HCT116 (cell line): ENCODE results near the gene CLIC5. TPM values are rescaled to one million over a fixed set of nuclear protein-coding genes. Genes with fewer than 3 reads are reported as not detected.

Experiments used
- ATAC-seq: fragments of 200-7000 bp; cut with Tn5 transposase; 2 replicates; pipeline ENCODE4 v1.9.1; 2020; ENCODE audit warnings: mild to moderate bottlenecking, moderate library complexity
- BruUV-seq: library from RNA; stranded (reverse); fragments of 400-500 nt; replicated peaks from 2 replicates; lab custom pipeline; 2021; lab: Mats Ljungman, UMichigan
- CTCF ChIA-PET: fragments of 300-600 bp; sonication (Branson Sonifier 250); formaldehyde crosslinking; loops from one replicate; lab custom pipeline; 2021; ENCODE audit warnings: antibody characterized with exemption; lab: Charles Lee
- POLR2A ChIA-PET: fragments of 300-600, 350-600 bp; sonication (Branson Sonifier 250); formaldehyde crosslinking; loops from one replicate; lab custom pipeline; 2021; ENCODE audit warnings: antibody characterized with exemption; lab: Charles Lee
- RAD21 ChIA-PET, 2 experiments: fragments of 300-600 bp; sonication (Branson Sonifier 250); formaldehyde crosslinking; loops; one replicate each; lab custom pipeline; 2023; ENCODE audit warnings: low total read pairs in 2 of 2; ENCODE audit not compliant: uncharacterized antibody in 2 of 2, unreplicated experiment in 2 of 2, low non-redundant PET in 1 of 2; lab: Charles Lee
- DNase-seq: peaks from one replicate; pipeline ENCODE4 v3.0.0-alpha.2; 2010; ENCODE audit warnings: low read depth, low spot score
- H2AFZ ChIP-seq: fragments of 200-600 bp; shearing (Covaris generic), sonication (generic); 2 replicates; pipeline ENCODE4 v1.6.1; 2017; ENCODE audit warnings: low read depth, mixed run types, mixed read lengths, antibody characterized with exemption, low read length; ENCODE audit not compliant: poor library complexity, severe bottlenecking
- H3K27ac ChIP-seq: 2 replicates; pipeline ENCODE4 v1.5.1; 2012; ENCODE audit warnings: low read depth, low read length
- H3K27me3 ChIP-seq: fragments of 200-600 bp; sonication (generic); 2 replicates; pipeline ENCODE4 v1.6.1; 2016; ENCODE audit warnings: mixed run types, low read length, mixed read lengths; ENCODE audit not compliant: insufficient read depth
- H3K36me3 ChIP-seq, 2 experiments: fragments of 200-500 bp in 1 of 2; fragments of 200-600 bp in 1 of 2; sonication (Bioruptor generic) in 1 of 2; sonication (generic) in 1 of 2; 2 replicates each; pipeline versions ENCODE4 v1.5.1 to v1.6.1; 2014 to 2016; ENCODE audit warnings: low read length in 2 of 2, inconsistent platforms in 1 of 2, mixed read lengths in 1 of 2, mixed run types in 1 of 2; ENCODE audit not compliant: insufficient read depth in 2 of 2, control insufficient read depth in 1 of 2
- H3K4me1 ChIP-seq, 2 experiments: fragments of 200-600 bp in 1 of 2; sonication (generic) in 1 of 2; 2 replicates each; pipeline versions ENCODE4 v1.5.1 to v1.6.1; 2012 to 2017; ENCODE audit warnings: low read length in 2 of 2, inconsistent platforms in 1 of 2, mild to moderate bottlenecking in 1 of 2, mixed read lengths in 1 of 2, mixed run types in 1 of 2, moderate library complexity in 1 of 2; ENCODE audit not compliant: insufficient read depth in 2 of 2, control insufficient read depth in 1 of 2
- H3K4me2 ChIP-seq: fragments of 200-600 bp; sonication (generic); 2 replicates; pipeline ENCODE4 v1.6.1; 2017; ENCODE audit warnings: mixed run types, low read length, mixed read lengths
- H3K4me3 ChIP-seq, 2 experiments: fragments of 200-600 bp in 1 of 2; sonication (generic) in 1 of 2; replicated peaks in 1 of 2; 2 replicates each; pipeline ENCODE4 v1.5.1; 2011 to 2016; ENCODE audit warnings: low read length in 2 of 2, control low read depth in 1 of 2, low read depth in 1 of 2, mild to moderate bottlenecking in 1 of 2, mixed read lengths in 1 of 2, mixed run types in 1 of 2
- H3K79me2 ChIP-seq: fragments of 200-600 bp; sonication (generic); 2 replicates; pipeline ENCODE4 v1.6.1; 2017; ENCODE audit warnings: mild to moderate bottlenecking, mixed run types, low read length, moderate library complexity, mixed read lengths; ENCODE audit not compliant: insufficient read depth
- H3K9ac ChIP-seq: fragments of 200-600 bp; sonication (generic); 2 replicates; pipeline ENCODE4 v1.6.1; 2016; ENCODE audit warnings: low read length, mixed read lengths
- H3K9me2 ChIP-seq: fragments of 200-600 bp; sonication (generic), shearing (Covaris generic); 2 replicates; pipeline ENCODE4 v1.6.1; 2017; ENCODE audit warnings: mixed run types, mild to moderate bottlenecking, moderate library complexity; ENCODE audit not compliant: insufficient read depth
- H3K9me3 ChIP-seq, 2 experiments: fragments of 200-500 bp in 1 of 2; fragments of 200-600 bp in 1 of 2; sonication (Bioruptor generic) in 1 of 2; sonication (generic) in 1 of 2; 2 replicates each; pipeline ENCODE4 v1.6.1; 2014 to 2017; ENCODE audit warnings: low read length in 2 of 2, mixed read lengths in 2 of 2, inconsistent platforms in 1 of 2, low read depth in 1 of 2, mild to moderate bottlenecking in 1 of 2, mixed run types in 1 of 2, moderate library complexity in 1 of 2; ENCODE audit not compliant: control insufficient read depth in 1 of 2, insufficient read depth in 1 of 2
- H4K20me1 ChIP-seq: fragments of 200-600 bp; sonication (generic), shearing (Covaris generic); 2 replicates; pipeline ENCODE4 v1.6.1; 2017; ENCODE audit warnings: mixed run types, mild to moderate bottlenecking, moderate library complexity; ENCODE audit not compliant: insufficient read depth
- CEBPB ChIP-seq: IDR thresholded peaks from 2 replicates; pipeline ENCODE4 v1.6.1; 2012; ENCODE audit warnings: low read depth
- EGR1 ChIP-seq: IDR thresholded peaks from 2 replicates; pipeline ENCODE4 v1.6.1; 2012; ENCODE audit warnings: low read depth
- FOSL1 ChIP-seq: IDR thresholded peaks from 2 replicates; pipeline ENCODE4 v1.6.1; 2012; ENCODE audit warnings: low read depth
- JUND ChIP-seq: IDR thresholded peaks from 2 replicates; pipeline ENCODE4 v1.6.1; 2012
- SP1 ChIP-seq: IDR thresholded peaks from 2 replicates; pipeline ENCODE4 v1.6.1; 2012; ENCODE audit warnings: low read depth
- ZFX ChIP-seq: fragments of 450-650 bp; IDR thresholded peaks from 2 replicates; pipeline ENCODE4 v1.6.1; 2017
- ZNF274 ChIP-seq: fragments of 200-500 bp; sonication (Bioruptor generic); IDR thresholded peaks from 2 replicates; pipeline ENCODE4 v1.6.1; 2014; ENCODE audit warnings: mild to moderate bottlenecking, low read depth, low read length, inconsistent platforms
- intact Hi-C: fragments of 100-400 bp; cut with micrococcal nuclease; formaldehyde crosslinking; loops from 2 replicates; pipeline ENCODE4 v1.10.0; 2022
- total RNA-seq: library from RNA; stranded (reverse); gene quantifications from one replicate; pipeline ENCODE4 v1.2.1, GENCODE V29; 2021; ENCODE audit not compliant: unreplicated experiment
- TF ChIP-seq, protein P1 (sequence below): IDR thresholded peaks from 2 replicates; pipeline ENCODE4 v1.6.1; 2011; ENCODE audit warnings: mild to moderate bottlenecking, low read length, moderate library complexity; ENCODE audit not compliant: insufficient replicate concordance; ENCODE audit errors: extremely low read depth
- TF ChIP-seq, protein P2 (sequence below): IDR thresholded peaks from 2 replicates; pipeline ENCODE4 v1.6.1; 2012
- TF ChIP-seq, protein P3 (sequence below): IDR thresholded peaks from 2 replicates; pipeline ENCODE4 v1.6.1; 2012
- TF ChIP-seq, protein P4 (sequence below), 3 experiments: fragments of 200-600 bp in 1 of 3; sonication (generic) in 1 of 3; IDR thresholded peaks in 2 of 3; conservative IDR thresholded peaks in 1 of 3; 2 replicates each; pipeline ENCODE4 v1.5.1; 2012 to 2017; ENCODE audit warnings: low read depth in 2 of 3, low read length in 2 of 3, antibody characterized with exemption in 1 of 3, borderline replicate concordance in 1 of 3, control low read depth in 1 of 3, mild to moderate bottlenecking in 1 of 3, mixed read lengths in 1 of 3, mixed run types in 1 of 3, moderate library complexity in 1 of 3; ENCODE audit not compliant: insufficient read depth in 1 of 3

Gene CLIC5
- total RNA-seq, 1 experiment from 2014 or later, result 0.20 TPM

DNA sequence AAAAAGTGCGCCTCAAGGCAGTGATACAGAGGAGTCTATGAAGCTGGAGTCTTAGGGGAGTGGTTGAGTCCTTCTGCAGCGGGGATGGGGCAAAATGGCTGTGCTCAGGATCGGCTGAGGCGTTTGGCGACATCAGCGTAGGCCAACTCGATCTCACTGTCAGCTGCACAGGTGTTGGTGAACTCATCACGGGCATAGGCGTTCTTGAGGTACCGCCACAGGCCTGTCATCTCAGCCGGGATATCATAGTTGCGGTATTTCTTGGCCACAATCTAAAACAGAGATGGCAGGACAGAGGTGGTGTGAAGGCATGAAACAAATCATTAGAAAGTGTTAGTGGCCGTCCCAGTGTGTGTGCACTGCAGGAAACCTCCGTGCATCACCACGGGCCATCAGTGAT is 112.7 kb downstream of the CLIC5 start:
- no peak for ATAC-seq
- H3K9ac ChIP-seq, result no peak overlapping the region
- intact Hi-C loops, result no loop called here
- no peaks in the 10 kb centered on the region for H3K9me2 ChIP-seq
- no peak for DNase-seq
- POLR2A ChIA-PET, result no interaction called here
- no peak overlapping the region for H2AFZ ChIP-seq
- no TSS peak for BruUV-seq
- H3K27me3 ChIP-seq, result no peaks in the 10 kb centered on the region
- H4K20me1 ChIP-seq, result no peaks in the 10 kb centered on the region
- H3K27ac ChIP-seq, result no peak overlapping the region
- TF ChIP-seq, protein P1, sequence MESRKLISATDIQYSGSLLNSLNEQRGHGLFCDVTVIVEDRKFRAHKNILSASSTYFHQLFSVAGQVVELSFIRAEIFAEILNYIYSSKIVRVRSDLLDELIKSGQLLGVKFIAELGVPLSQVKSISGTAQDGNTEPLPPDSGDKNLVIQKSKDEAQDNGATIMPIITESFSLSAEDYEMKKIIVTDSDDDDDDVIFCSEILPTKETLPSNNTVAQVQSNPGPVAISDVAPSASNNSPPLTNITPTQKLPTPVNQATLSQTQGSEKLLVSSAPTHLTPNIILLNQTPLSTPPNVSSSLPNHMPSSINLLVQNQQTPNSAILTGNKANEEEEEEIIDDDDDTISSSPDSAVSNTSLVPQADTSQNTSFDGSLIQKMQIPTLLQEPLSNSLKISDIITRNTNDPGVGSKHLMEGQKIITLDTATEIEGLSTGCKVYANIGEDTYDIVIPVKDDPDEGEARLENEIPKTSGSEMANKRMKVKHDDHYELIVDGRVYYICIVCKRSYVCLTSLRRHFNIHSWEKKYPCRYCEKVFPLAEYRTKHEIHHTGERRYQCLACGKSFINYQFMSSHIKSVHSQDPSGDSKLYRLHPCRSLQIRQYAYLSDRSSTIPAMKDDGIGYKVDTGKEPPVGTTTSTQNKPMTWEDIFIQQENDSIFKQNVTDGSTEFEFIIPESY, result no peak
- TF ChIP-seq, protein P2, sequence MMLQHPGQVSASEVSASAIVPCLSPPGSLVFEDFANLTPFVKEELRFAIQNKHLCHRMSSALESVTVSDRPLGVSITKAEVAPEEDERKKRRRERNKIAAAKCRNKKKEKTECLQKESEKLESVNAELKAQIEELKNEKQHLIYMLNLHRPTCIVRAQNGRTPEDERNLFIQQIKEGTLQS, result no peak
- no peaks in the 10 kb centered on the region for H3K79me2 ChIP-seq
- CTCF ChIA-PET, result no interaction called here
- H3K4me1 ChIP-seq, result no peaks in the 10 kb centered on the region
- H3K4me2 ChIP-seq, result no peak overlapping the region
- no peaks in the 10 kb centered on the region for H3K36me3 ChIP-seq
- H3K4me3 ChIP-seq, result no peak overlapping the region
- RAD21 ChIA-PET, result no interaction called here
- no peaks in the 10 kb centered on the region for H3K9me3 ChIP-seq

DNA sequence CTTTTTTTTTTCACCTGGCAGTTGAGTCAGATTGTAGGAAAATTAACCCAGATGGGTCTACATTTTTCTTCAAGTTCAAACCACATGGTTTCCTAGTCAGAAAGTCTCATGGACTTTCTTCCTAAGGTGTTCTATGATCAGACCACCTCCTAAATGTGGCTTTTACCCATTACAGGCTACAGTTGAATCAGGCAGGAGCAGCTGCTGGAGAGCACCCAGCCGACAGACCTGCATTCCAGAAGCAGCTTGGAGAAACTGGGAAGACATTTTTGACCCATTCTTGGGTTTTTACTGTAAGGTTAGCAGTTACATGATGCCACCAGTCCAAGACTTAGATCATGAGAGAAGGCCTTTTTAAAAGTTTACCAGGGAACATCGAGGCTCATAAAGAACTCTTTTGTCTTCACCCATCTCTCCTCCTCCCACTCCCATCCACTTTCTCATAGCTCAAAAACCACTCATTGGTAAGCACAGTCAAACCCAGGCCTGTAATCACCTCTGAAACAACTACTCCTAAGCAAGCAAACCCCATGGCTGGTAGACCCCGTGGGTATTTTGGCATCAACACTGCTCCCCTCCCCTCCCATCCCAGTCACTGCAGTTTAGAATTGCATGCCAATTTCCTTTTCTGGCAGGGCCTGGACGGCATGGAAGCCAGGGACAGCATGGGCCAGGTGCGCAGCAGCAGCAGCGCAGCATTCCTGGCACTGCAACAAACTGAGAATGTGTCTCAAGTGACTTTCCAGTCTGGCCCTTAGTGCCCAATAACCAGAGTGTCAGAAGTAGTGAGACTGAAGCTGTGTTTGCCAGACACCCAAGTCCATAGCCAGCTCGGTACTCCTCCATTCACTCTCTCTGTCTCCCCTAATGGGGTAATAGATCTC is 113.7 kb downstream of the CLIC5 start:
- ChIA-PET CTCF (no interaction called here), RAD21 (no interaction called here), POLR2A (no interaction called here)
- Histone ChIP-seq H3K4me3 (no peak overlapping the region), H3K27ac (no peak overlapping the region), H3K4me2 (no peak overlapping the region), H2AFZ (no peak overlapping the region), H3K9ac (no peak overlapping the region), H3K9me2 (no peaks in the 10 kb centered on the region), H3K4me1 (no peaks in the 10 kb centered on the region), H3K36me3 (no peaks in the 10 kb centered on the region), H3K79me2 (no peaks in the 10 kb centered on the region), H4K20me1 (no peaks in the 10 kb centered on the region), H3K27me3 (no peaks in the 10 kb centered on the region), H3K9me3 (no peaks in the 10 kb centered on the region)
- intact Hi-C loops, result no loop called here
- BruUV-seq, result no TSS peak
- ATAC-seq (no peak), DNase-seq (no peak)
- TF ChIP-seq, protein P1, result no peak
- TF ChIP-seq SP1 (no peak), CEBPB (no peak), JUND (no peak), EGR1 (no peak), FOSL1 (no peak), ZNF274 (no peak), ZFX (no peak)
- TF ChIP-seq, protein P2, result no peak
- TF ChIP-seq, protein P3, sequence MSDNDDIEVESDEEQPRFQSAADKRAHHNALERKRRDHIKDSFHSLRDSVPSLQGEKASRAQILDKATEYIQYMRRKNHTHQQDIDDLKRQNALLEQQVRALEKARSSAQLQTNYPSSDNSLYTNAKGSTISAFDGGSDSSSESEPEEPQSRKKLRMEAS, result no peak
- TF ChIP-seq, protein P4, sequence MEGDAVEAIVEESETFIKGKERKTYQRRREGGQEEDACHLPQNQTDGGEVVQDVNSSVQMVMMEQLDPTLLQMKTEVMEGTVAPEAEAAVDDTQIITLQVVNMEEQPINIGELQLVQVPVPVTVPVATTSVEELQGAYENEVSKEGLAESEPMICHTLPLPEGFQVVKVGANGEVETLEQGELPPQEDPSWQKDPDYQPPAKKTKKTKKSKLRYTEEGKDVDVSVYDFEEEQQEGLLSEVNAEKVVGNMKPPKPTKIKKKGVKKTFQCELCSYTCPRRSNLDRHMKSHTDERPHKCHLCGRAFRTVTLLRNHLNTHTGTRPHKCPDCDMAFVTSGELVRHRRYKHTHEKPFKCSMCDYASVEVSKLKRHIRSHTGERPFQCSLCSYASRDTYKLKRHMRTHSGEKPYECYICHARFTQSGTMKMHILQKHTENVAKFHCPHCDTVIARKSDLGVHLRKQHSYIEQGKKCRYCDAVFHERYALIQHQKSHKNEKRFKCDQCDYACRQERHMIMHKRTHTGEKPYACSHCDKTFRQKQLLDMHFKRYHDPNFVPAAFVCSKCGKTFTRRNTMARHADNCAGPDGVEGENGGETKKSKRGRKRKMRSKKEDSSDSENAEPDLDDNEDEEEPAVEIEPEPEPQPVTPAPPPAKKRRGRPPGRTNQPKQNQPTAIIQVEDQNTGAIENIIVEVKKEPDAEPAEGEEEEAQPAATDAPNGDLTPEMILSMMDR (IDR thresholded peaks at IDR 0.05 in 2 of 3, conservative IDR thresholded peaks at IDR 0.05 in 1 of 3; ENCODE audit: borderline replicate concordance in 1 of 3, insufficient read depth in 1 of 3, low read depth in 2 of 3, low read length in 2 of 3), result no peak
